Islet of Langerhans (tissue), 1 donor: ENCODE data around the gene TNNC2.
A peak's percentile ranks its signal among the peaks of the same experiment; 100 is the strongest.
"Not testable (repeated sequence)": the region's sequence is repeated elsewhere in the genome, so short reads cannot be mapped to it uniquely, and the experiment has no call there.

Experiments
- FAIRE-seq: peaks from one replicate; lab custom pipeline; 2011; peaks lifted over from hg19 to GRCh38; lab: Jason Lieb, UNC

The TNNC2 gene

DNA sequence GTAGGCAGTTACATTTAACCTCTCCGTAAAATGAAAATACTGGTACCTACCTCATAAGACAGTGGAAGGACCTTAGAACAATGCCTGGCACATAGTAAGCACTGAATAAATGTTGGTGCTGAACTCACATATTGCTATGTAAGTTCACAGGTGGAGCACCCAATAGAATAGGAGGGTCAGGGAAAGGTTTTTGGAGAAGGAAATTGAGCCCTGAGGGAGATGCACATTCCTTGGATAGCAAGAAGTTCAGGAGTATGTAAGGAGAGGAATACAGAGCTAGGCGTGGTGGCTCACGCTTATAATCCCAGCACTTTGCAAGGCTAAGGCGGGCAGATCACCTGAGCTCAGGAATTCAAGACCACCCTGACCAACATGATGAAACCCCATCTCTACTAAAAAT lies 7.6 kb downstream of the TNNC2 start:
- FAIRE-seq = no peak

GRCh38 chr20:45818239-45818638 lies 8.9 kb downstream of the TNNC2 start:
- FAIRE-seq = no peak

DNA sequence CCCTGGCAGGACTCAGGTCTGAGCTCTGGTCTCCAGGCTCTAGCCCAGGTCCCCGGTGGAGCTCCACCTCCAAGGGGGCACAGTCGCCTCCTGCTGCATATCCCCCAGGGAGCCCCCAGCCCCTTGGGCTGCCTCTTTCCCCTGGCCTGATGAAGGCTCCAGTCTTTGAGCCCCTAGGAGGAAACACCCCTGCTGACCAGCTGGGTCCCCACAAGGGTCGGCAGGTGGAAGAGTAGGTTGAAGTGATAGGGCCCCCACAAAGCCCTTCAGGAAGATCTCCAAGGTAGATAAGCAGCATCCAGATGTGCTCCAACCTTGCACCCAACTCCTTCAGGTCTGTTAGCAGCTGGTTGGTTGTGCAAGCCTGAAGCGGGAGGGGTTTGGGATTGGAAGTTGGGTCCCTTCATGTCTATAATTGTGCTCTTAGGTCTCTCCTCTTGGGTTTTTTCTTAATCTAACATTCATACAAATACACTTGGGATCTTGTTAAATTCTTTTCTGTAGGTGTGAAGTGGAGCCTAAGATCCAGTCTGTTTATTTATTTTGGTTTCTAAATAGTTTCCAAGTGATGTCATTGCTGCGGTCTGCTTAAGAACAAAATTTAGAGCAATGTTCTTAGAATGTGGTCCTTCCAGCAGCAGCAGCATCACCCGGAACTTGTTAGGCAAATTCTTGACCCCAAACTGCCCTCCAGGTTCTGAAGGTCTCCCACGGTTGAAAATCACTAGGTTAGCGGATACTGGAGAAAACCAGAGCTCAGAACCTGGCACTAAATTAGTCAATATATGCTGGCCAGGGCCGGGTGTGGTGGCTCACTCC lies 9.5 kb downstream of the TNNC2 start:
- FAIRE-seq = no peak

DNA sequence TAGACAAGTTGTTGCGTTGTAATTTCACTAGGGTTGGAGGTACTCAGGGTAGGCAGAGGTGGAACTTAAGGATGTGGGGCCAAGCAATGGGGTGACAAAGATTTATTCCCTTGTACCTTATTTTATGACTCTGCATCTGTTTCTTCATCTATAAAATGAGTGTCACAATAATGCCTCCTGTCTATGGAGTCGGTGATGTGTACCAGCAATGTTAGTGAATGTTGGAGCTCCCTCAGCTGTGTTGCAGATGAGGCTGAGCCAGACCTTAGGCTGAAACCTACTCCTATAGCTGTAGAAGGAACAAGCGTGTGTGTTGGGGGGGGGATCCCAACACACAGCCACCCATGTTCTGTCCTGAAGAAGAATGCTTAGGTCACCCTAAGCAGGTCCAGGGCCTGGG lies 10.2 kb downstream of the TNNC2 start:
- FAIRE-seq = no peak

DNA sequence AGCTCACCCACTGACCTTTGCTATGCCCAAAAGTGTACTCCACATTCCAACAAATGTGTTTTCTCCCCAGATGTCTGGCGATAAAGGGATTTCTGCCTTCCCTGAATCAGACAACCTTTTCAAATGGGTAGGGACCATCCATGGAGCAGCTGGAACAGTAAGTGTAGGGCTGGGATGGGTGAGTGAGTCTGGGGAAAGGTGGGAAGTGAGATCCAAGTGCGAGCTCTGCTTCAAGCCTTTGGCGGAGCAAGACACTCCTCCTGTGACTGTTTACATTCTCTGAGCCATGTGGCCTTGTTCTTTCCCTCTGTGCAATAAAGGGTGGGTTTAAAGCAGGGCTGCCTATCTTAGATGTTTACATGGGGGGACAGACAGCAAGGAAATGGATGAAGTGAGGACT lies 12.8 kb downstream of the TNNC2 start:
- FAIRE-seq = no peak

GRCh38 chr20:45813489-45813888 lies 13.6 kb downstream of the TNNC2 start:
- FAIRE-seq = no peak

DNA sequence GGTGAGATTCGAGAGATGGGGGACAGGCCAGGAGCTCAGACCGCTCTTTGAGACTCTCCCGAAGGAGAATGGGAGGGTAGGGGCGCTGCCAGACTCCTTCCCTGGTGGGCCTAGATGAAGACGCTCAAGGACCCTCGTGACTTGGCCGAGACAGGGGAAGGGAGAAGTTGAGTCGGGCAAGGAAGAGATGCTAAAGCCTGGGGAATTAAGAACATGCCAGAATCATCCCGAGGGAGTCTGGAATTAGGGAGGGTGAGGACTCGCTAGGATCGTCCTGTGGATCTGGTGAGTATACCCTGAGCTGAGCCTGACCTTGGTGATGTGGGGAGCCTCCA lies 14.1 kb downstream of the TNNC2 start:
- FAIRE-seq = no peak

- FAIRE-seq = peak; percentile 93
Measured at GRCh38 chr20:45812157-45813005, 14.7 kb downstream of the TNNC2 start, which contains the start of gene UBE2C. UBE2C (plus strand) TSS chr20:45812644; CDS start chr20:45812696, 52 bp downstream.

- FAIRE-seq = no peak
Measured at GRCh38 chr20:45810191-45810970, 16.7 kb downstream of the TNNC2 start.

DNA sequence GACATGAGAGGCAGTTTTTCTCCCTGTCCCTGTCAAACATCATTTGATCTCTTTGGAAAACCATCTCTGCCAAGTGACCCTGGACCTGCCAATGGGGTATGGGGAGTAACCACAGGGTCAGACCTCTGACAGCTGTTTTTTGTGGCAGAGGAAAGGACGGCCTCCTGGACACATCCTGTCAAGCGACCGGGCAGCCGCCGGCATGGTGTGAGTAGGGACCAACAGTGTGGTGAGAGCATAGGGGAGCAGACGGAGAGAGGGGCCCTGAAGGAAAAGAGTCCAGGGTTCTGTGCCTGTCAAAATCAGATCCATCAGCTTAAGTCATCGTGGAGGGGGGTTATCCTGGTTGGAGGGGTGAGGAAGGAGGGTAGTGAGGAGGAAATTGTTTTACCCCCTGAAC lies 25.3 kb downstream of the TNNC2 start:
- no peak for FAIRE-seq

GRCh38 chr20:45798935-45799642 lies 28.0 kb downstream of the TNNC2 start:
- FAIRE-seq = no peak

DNA sequence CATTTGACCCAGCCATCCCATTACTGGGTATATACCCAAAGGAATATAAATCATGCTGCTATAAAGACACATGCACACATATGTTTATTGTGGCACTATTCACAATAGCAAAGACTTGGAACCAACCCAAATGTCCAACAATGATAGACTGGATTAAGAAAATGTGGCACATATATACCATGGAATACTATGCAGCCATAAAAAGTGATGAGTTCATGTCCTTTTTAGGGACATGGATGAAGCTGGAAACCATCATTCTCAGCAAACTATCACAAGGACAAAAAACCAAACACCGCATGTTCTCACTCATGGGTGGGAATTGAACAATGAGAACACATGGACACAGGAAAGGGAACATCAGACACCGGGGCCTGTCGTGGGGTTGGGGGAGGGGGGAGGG lies 29.2 kb downstream of the TNNC2 start:
- not testable (repeated sequence) for FAIRE-seq

DNA sequence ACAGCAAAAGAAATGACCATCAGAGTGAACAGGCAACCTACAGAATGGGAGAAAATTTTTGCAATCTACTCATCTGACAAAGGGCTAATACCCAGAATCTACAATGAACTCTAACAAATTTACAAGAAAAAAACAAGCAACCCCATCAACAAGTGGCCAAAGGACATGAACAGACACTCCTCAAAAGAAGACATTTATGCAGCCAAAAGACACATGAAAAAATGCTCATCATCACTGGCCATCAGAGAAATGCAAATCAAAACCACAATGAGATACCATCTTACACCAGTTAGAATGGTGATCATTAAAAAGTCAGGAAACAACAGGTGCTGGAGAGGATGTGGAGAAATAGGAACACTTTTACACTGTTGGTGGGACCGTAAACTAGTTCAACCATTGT lies 29.6 kb downstream of the TNNC2 start:
- not testable (repeated sequence) for FAIRE-seq

GRCh38 chr20:45796337-45797065 lies 30.6 kb downstream of the TNNC2 start:
- FAIRE-seq = no peak

- FAIRE-seq = no peak
Measured at GRCh38 chr20:45792317-45793118, 34.6 kb downstream of the TNNC2 start.

GRCh38 chr20:45788351-45788750 lies 38.8 kb downstream of the TNNC2 start:
- no peak for FAIRE-seq

GRCh38 chr20:45783656-45784294 lies 43.3 kb downstream of the TNNC2 start:
- no peak for FAIRE-seq

GRCh38 chr20:45782890-45783289 lies 44.2 kb downstream of the TNNC2 start:
- no peak for FAIRE-seq

DNA sequence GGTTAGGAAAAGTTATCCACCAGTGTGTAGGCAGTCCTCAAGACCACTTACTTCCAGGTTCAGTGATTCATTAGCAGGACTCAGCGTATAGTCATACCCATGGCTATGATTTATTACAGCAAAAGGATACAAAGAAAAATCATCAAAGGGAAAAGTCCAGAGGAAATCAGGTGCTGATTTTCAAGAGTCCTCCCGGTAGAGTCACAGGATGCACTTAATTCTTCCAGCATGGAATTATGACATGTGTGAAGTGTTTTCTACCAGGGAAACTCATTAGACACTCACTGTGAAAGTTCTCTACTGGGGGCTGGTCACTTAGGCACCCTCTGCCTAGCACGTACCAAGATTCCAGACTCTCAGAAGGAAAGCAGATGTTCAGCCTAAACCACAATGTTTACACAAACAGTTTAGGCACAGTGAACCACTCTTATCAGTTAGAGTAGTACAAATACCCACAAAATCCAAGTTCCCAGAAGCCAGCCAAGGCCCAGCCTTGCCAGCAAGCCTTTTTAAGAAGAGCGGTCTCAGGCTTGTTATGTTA lies 45.7 kb downstream of the TNNC2 start:
- FAIRE-seq = no peak

DNA sequence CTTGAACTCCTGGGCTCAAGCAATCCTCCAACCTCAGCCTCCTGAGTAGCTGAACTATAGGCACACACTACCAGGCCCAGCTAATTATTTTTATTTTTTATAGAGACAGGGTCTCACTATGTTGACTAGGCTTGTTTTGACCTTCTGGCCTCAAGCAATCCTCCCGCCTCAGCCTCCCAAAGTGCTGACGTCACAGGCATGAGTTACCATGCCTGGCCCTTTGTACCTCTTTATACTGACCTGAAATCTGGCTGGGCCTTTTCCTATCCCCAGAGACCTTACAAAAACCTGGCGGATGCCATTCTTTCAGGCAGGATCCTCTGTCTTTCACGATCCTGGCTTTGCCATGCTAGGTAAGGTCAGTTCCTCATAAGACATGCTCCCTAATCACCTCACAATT lies 47.0 kb downstream of the TNNC2 start:
- no peak for FAIRE-seq
